SK-N-SH (cell line): ENCODE measurements around the gene RAPGEF4. TPM values are rescaled to one million over a fixed set of nuclear protein-coding genes. Genes with fewer than 3 reads are reported as not detected.

Experiments used
- CTCF ChIA-PET: fragments of 300-600, 350-600 bp; formaldehyde crosslinking; extraction: SDS; loops from one replicate; lab custom pipeline; 2021; lab: Yijun Ruan, JAX
- POLR2A ChIA-PET: fragments of 350-600 bp; sonication (Branson Sonifier 250); formaldehyde crosslinking; extraction: SDS; loops from one replicate; lab custom pipeline; 2020; ENCODE audit warnings: antibody characterized with exemption, inconsistent platforms; lab: Yijun Ruan, JAX
- DNase-seq: peaks from one replicate; pipeline ENCODE4 v3.0.0; 2012
- H2AFZ ChIP-seq: fragments of 200-600 bp; sonication (generic); 2 replicates; pipeline ENCODE4 v1.8.1; 2016; ENCODE audit warnings: antibody characterized with exemption, mild to moderate bottlenecking, low read depth
- H3F3A ChIP-seq: fragments of 200-600 bp; sonication (generic); replicated peaks from 2 replicates; pipeline ENCODE3; 2016; ENCODE audit warnings: antibody characterized with exemption, mild to moderate bottlenecking; ENCODE audit not compliant: insufficient read depth
- H3K27ac ChIP-seq, 2 experiments: fragments of 200-500 bp in 1 of 2; fragments of 200-600 bp in 1 of 2; sonication (Bioruptor generic) in 1 of 2; sonication (generic), shearing (Covaris generic) in 1 of 2; 2 replicates each; pipeline versions ENCODE4 v1.5.1 to v1.6.1; 2014 to 2016; ENCODE audit warnings: low read depth in 2 of 2, inconsistent platforms in 1 of 2, low read length in 1 of 2, mild to moderate bottlenecking in 1 of 2, mixed read lengths in 1 of 2
- H3K27me3 ChIP-seq: fragments of 200-600 bp; sonication (generic), shearing (Covaris generic); 2 replicates; pipeline ENCODE4 v1.6.1; 2016; ENCODE audit warnings: mixed run types; ENCODE audit not compliant: insufficient read depth
- H3K36me3 ChIP-seq, 2 experiments: fragments of 200-500 bp in 1 of 2; fragments of 200-600 bp in 1 of 2; sonication (Bioruptor generic) in 1 of 2; sonication (generic) in 1 of 2; replicated peaks in 1 of 2; 2 replicates each; pipeline versions ENCODE3 to v1.5.1; 2014 to 2016; ENCODE audit warnings: low read length in 1 of 2, mild to moderate bottlenecking in 1 of 2; ENCODE audit not compliant: insufficient read depth in 2 of 2, control insufficient read depth in 1 of 2
- H3K4me1 ChIP-seq, 2 experiments: fragments of 200-500 bp in 1 of 2; fragments of 200-600 bp in 1 of 2; sonication (Bioruptor generic) in 1 of 2; sonication (generic), shearing (Covaris generic) in 1 of 2; 2 replicates each; pipeline versions ENCODE4 v1.5.1 to v1.6.1; 2014 to 2016; ENCODE audit warnings: low read depth in 1 of 2, low read length in 1 of 2, mixed run types in 1 of 2; ENCODE audit not compliant: insufficient read depth in 2 of 2, control insufficient read depth in 1 of 2
- H3K4me2 ChIP-seq: fragments of 200-600 bp; sonication (generic), shearing (Covaris generic); 2 replicates; pipeline ENCODE4 v1.6.1; 2017; ENCODE audit warnings: mixed run types
- H3K4me3 ChIP-seq, 2 experiments: fragments of 200-500 bp in 1 of 2; fragments of 200-600 bp in 1 of 2; sonication (Bioruptor generic) in 1 of 2; sonication (generic), shearing (Covaris generic) in 1 of 2; 2 replicates each; pipeline versions ENCODE4 v1.5.1 to v1.8.1; 2014 to 2016; ENCODE audit warnings: low read depth in 2 of 2, inconsistent platforms in 1 of 2, low read length in 1 of 2, mild to moderate bottlenecking in 1 of 2, mixed read lengths in 1 of 2, moderate library complexity in 1 of 2
- H3K79me2 ChIP-seq: fragments of 200-600 bp; sonication (generic); 2 replicates; pipeline ENCODE4 v1.8.1; 2017; ENCODE audit warnings: mild to moderate bottlenecking; ENCODE audit not compliant: insufficient read depth
- H3K9ac ChIP-seq: fragments of 200-600 bp; sonication (generic); 2 replicates; pipeline ENCODE4 v1.6.1; 2017; ENCODE audit warnings: mixed run types
- H3K9me2 ChIP-seq: fragments of 200-600 bp; sonication (generic); 2 replicates; pipeline ENCODE4 v1.6.1; 2017; ENCODE audit warnings: mixed run types
- H3K9me3 ChIP-seq: fragments of 200-600 bp; sonication (generic); 2 replicates; pipeline ENCODE4 v1.6.1; 2017; ENCODE audit warnings: mixed run types, mild to moderate bottlenecking, moderate library complexity
- H4K20me1 ChIP-seq: fragments of 200-600 bp; sonication (generic); 2 replicates; pipeline ENCODE4 v1.6.1; 2017; ENCODE audit warnings: mild to moderate bottlenecking, mixed run types; ENCODE audit not compliant: insufficient read depth
- EZH2phosphoT487 ChIP-seq: fragments of 200-600 bp; sonication (generic); IDR thresholded peaks from 2 replicates; pipeline ENCODE4 v1.6.1; 2017; ENCODE audit warnings: low read depth, mixed run types, mild to moderate bottlenecking, antibody characterized with exemption, moderate library complexity, borderline replicate concordance
- FOSL2 ChIP-seq: IDR thresholded peaks from 2 replicates; pipeline ENCODE4 v1.4.0; 2012; ENCODE audit warnings: low read depth, mild to moderate bottlenecking, moderate library complexity, borderline replicate concordance
- GABPA ChIP-seq: IDR thresholded peaks from 2 replicates; pipeline ENCODE4 v1.4.0; 2012; ENCODE audit warnings: low read depth, mild to moderate bottlenecking
- GATA2 ChIP-seq: sonication (generic); formaldehyde crosslinking; IDR thresholded peaks from 2 replicates; pipeline ENCODE4 v1.5.0; 2020; ENCODE audit warnings: mild to moderate bottlenecking, missing genetic modification reagents
- MXI1 ChIP-seq: IDR thresholded peaks from 2 replicates; pipeline ENCODE4 v1.6.1; 2012; ENCODE audit warnings: mild to moderate bottlenecking, low read depth, low read length, improper control_type of control experiment
- NFIC ChIP-seq: IDR thresholded peaks from 2 replicates; pipeline ENCODE4 v1.4.0; 2012; ENCODE audit warnings: borderline replicate concordance
- NRF1 ChIP-seq: IDR thresholded peaks from 2 replicates; pipeline ENCODE4 v1.6.1; 2012; ENCODE audit warnings: low read depth, mild to moderate bottlenecking, low read length
- RAD21 ChIP-seq: IDR thresholded peaks from 2 replicates; pipeline ENCODE4 v1.6.1; 2012; ENCODE audit warnings: mild to moderate bottlenecking, low read length
- RFX5 ChIP-seq: IDR thresholded peaks from 2 replicates; pipeline ENCODE4 v1.6.1; 2012; ENCODE audit warnings: mild to moderate bottlenecking, improper control_type of control experiment, low read length
- SIN3A ChIP-seq: IDR thresholded peaks from 2 replicates; pipeline ENCODE4 v1.6.1; 2012; ENCODE audit warnings: low read depth, mild to moderate bottlenecking, low read length, moderate library complexity, borderline replicate concordance
- SMC3 ChIP-seq: IDR thresholded peaks from 2 replicates; pipeline ENCODE4 v1.6.1; 2012; ENCODE audit warnings: low read depth, low read length, improper control_type of control experiment
- TEAD4 ChIP-seq: IDR thresholded peaks from 2 replicates; pipeline ENCODE4 v1.4.0; 2012; ENCODE audit warnings: mild to moderate bottlenecking, borderline replicate concordance; ENCODE audit not compliant: insufficient read depth
- whole genome bisulfite sequencing: methylation state at CpG from one replicate; pipeline ENCODE4 v1.1.6; 2017; ENCODE audit warnings: low lambda C conversion rate; 5-methylcytosine and 5-hydroxymethylcytosine counted together
- polyA plus RNA-seq, 3 experiments: library from polyadenylated mRNA; depleted of rRNA; stranded (reverse); fragments of >200 nt; gene quantifications; 2 replicates each; pipeline ENCODE4 v1.2.3, GENCODE V29; 2012
- TF ChIP-seq, protein P1 (sequence below): IDR thresholded peaks from 2 replicates; pipeline ENCODE4; 2012
- TF ChIP-seq, protein P2 (sequence below): IDR thresholded peaks from 2 replicates; pipeline ENCODE4 v1.6.1; 2012; ENCODE audit warnings: mild to moderate bottlenecking, low read depth, low read length, moderate library complexity
- TF ChIP-seq, protein P3 (sequence below): fragments of 200-600 bp; sonication (generic); IDR thresholded peaks from 2 replicates; pipeline ENCODE4 v1.6.1; 2017; ENCODE audit warnings: antibody characterized with exemption, mild to moderate bottlenecking, moderate library complexity
- TF ChIP-seq, protein P4 (sequence below): fragments of 150-350 bp; IDR thresholded peaks from 2 replicates; pipeline ENCODE4 v1.6.1; 2016; ENCODE audit warnings: mild to moderate bottlenecking, low read depth, low read length

RAPGEF4 gene
- polyA plus RNA-seq (2012; rRNA removed), result 0.30 and 1.2 TPM in 2 replicates
- 1.0 and 1.1 TPM in 2 replicates for polyA plus RNA-seq (2012; cell fraction: cytosol; rRNA removed)
- 1.2 and 2.2 TPM in 2 replicates for polyA plus RNA-seq (2012; cell fraction: nucleus; rRNA removed)

DNA sequence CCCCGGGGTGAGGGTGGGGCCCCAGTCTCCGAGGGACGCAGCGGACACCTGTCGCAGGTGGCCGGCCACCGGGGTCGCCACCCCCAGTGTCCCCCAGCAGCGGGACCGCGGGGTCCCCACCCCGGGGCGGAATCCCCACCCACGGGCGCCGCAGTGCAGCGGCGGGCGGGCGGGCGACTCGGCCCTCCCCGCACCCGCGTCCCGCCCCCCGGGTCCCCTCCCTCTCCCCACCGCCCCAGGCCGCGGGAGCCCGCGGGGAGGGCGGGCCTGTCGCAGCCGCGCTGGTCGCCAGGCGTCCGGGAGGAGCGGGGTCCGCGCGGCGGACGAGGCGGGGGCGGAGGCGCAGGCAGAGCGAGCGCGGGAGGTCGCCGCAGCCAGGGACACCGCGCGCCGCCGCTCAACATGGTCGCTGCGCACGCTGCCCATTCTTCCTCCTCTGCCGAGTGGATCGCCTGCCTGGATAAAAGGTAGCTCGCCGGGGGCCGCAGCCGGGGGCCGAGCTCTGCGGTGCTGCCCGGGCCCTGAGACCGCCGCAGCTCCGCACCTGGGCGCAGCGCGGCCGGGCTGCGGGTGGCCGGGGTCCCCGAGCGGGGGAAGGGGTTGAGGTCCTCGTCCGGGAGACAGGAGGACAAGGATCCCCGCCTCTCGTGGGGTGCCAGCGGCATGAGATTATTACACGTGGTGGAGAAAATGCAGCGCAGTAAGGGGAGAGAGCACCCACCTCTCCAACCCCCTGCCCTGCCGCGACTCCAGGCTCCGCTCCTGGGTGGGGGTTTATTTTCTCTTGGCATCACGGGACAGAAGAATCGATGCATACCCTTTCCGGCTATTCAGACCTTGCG is at the start of gene RAPGEF4:
Gene RAPGEF4, plus strand, starts transcription at position 264 of the 842 bp plus-strand sequence. Its CDS starts 139 bp downstream, at position 403.
- no peak for TF ChIP-seq GATA2 (CRISPR knock-in tag)
- TF ChIP-seq MXI1, result 0 out of 2 replicates have a peak, but pooled peaks have one; percentile 42
- TF ChIP-seq NRF1, result 0 out of 2 replicates have a peak, but pooled peaks have one; percentile 31
- H3K27me3 ChIP-seq, result peaks cover 19% of the 10 kb centered on the region
- peaks cover 0 to 6% of the 10 kb centered on the region in 2 experiments; a peak in 2 of 4 replicates for H3K4me1 ChIP-seq
- peak; percentile 89 for DNase-seq
- H3K79me2 ChIP-seq, result no peaks in the 10 kb centered on the region
- POLR2A ChIA-PET, result no interaction called here
- H3K36me3 ChIP-seq, result no peaks in the 10 kb centered on the region
- no peaks in the 10 kb centered on the region for H3K9me3 ChIP-seq
- CTCF ChIA-PET, result interaction anchor here (0.9 to 1.8 kb wide), 4 partner anchors 25 to 1807 kb away, joined by 3 to 8 read pairs (median 3); no protein-coding TSS in a partner anchor
- no peak within 1 kb of the TSS for H3K27ac ChIP-seq
- 4% methylated on average over 26 of the region's 95 CpGs for WGBS
- peak within 1 kb of the TSS; percentile 56 to 57 for H3K4me3 ChIP-seq
- peak within 1 kb of the TSS; percentile 50; the same call in 1 of the 2 replicates for H2AFZ ChIP-seq
- H3F3A ChIP-seq, result peaks cover 6% of the 10 kb centered on the region
- no peak within 1 kb of the TSS for H3K9ac ChIP-seq
- no peaks in the 10 kb centered on the region for H3K9me2 ChIP-seq
- no peaks in the 10 kb centered on the region for H4K20me1 ChIP-seq
- H3K4me2 ChIP-seq, result peak within 1 kb of the TSS; percentile 80

DNA sequence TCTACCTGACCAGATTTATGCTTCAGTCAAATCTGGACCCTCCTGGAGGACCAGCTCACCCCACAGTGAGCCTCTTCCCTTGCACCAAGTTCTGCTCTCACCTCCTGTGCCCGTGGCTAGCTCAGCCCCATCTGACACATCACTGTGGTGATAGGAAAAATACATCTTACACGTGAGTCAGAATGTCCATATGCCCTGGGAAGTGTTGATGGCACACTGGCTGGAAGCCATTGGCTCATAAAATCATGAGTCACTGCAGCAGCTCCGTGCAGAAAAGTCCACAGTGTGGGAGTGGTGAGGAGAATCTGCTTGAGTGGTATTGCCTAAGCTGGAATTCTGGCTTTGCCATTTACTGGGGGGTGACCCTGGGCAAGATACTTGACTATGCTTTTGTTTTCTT is 42.6 kb upstream of the RAPGEF4 start:
- peak overlapping the region in 1 of 2 experiments; percentile 47; a peak in 2 of 4 replicates for H3K27ac ChIP-seq
- H3K36me3 ChIP-seq, result no peaks in the 10 kb centered on the region
- no peaks in the 10 kb centered on the region for H3K79me2 ChIP-seq
- peaks cover 12% of the 10 kb centered on the region for H3F3A ChIP-seq
- no peak overlapping the region for H3K4me3 ChIP-seq
- H2AFZ ChIP-seq, result no peak overlapping the region
- no peaks in the 10 kb centered on the region for H3K27me3 ChIP-seq
- peak overlapping the region; percentile 14; the same call in 1 of the 2 replicates for H3K4me2 ChIP-seq
- H4K20me1 ChIP-seq, result no peaks in the 10 kb centered on the region
- 0% methylated on average over 3 of the region's 3 CpGs for WGBS
- no peaks in the 10 kb centered on the region for H3K9me3 ChIP-seq
- no peaks in the 10 kb centered on the region for H3K9me2 ChIP-seq
- peaks cover 4 to 15% of the 10 kb centered on the region in 2 experiments for H3K4me1 ChIP-seq
- CTCF ChIA-PET, result interaction anchor here (0.6 to 1.7 kb wide), 4 partner anchors 13 to 231 kb away, joined by 3 to 8 read pairs (median 4); no protein-coding TSS in a partner anchor
- no peak overlapping the region for H3K9ac ChIP-seq
- POLR2A ChIA-PET, result no interaction called here
- no peak for DNase-seq
- TF ChIP-seq EZH2phosphoT487 (no peak), SMC3 (no peak), NFIC (peak; percentile 98), FOSL2 (peak; percentile 97), TEAD4 (0 out of 2 replicates have a peak, but pooled peaks have one; percentile 51), GABPA (no peak), RAD21 (no peak), RFX5 (no peak), SIN3A (peak; percentile 52; the same call in 1 of the 2 replicates)
- TF ChIP-seq, protein P1, sequence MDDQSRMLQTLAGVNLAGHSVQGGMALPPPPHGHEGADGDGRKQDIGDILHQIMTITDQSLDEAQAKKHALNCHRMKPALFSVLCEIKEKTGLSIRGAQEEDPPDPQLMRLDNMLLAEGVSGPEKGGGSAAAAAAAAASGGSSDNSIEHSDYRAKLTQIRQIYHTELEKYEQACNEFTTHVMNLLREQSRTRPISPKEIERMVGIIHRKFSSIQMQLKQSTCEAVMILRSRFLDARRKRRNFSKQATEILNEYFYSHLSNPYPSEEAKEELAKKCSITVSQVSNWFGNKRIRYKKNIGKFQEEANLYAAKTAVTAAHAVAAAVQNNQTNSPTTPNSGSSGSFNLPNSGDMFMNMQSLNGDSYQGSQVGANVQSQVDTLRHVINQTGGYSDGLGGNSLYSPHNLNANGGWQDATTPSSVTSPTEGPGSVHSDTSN, result peak; percentile 96
- TF ChIP-seq, protein P2, sequence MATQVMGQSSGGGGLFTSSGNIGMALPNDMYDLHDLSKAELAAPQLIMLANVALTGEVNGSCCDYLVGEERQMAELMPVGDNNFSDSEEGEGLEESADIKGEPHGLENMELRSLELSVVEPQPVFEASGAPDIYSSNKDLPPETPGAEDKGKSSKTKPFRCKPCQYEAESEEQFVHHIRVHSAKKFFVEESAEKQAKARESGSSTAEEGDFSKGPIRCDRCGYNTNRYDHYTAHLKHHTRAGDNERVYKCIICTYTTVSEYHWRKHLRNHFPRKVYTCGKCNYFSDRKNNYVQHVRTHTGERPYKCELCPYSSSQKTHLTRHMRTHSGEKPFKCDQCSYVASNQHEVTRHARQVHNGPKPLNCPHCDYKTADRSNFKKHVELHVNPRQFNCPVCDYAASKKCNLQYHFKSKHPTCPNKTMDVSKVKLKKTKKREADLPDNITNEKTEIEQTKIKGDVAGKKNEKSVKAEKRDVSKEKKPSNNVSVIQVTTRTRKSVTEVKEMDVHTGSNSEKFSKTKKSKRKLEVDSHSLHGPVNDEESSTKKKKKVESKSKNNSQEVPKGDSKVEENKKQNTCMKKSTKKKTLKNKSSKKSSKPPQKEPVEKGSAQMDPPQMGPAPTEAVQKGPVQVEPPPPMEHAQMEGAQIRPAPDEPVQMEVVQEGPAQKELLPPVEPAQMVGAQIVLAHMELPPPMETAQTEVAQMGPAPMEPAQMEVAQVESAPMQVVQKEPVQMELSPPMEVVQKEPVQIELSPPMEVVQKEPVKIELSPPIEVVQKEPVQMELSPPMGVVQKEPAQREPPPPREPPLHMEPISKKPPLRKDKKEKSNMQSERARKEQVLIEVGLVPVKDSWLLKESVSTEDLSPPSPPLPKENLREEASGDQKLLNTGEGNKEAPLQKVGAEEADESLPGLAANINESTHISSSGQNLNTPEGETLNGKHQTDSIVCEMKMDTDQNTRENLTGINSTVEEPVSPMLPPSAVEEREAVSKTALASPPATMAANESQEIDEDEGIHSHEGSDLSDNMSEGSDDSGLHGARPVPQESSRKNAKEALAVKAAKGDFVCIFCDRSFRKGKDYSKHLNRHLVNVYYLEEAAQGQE, result 0 out of 2 replicates have a peak, but pooled peaks have one; percentile 31
- TF ChIP-seq, protein P3, sequence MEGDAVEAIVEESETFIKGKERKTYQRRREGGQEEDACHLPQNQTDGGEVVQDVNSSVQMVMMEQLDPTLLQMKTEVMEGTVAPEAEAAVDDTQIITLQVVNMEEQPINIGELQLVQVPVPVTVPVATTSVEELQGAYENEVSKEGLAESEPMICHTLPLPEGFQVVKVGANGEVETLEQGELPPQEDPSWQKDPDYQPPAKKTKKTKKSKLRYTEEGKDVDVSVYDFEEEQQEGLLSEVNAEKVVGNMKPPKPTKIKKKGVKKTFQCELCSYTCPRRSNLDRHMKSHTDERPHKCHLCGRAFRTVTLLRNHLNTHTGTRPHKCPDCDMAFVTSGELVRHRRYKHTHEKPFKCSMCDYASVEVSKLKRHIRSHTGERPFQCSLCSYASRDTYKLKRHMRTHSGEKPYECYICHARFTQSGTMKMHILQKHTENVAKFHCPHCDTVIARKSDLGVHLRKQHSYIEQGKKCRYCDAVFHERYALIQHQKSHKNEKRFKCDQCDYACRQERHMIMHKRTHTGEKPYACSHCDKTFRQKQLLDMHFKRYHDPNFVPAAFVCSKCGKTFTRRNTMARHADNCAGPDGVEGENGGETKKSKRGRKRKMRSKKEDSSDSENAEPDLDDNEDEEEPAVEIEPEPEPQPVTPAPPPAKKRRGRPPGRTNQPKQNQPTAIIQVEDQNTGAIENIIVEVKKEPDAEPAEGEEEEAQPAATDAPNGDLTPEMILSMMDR, result no peak
- TF ChIP-seq, protein P4, sequence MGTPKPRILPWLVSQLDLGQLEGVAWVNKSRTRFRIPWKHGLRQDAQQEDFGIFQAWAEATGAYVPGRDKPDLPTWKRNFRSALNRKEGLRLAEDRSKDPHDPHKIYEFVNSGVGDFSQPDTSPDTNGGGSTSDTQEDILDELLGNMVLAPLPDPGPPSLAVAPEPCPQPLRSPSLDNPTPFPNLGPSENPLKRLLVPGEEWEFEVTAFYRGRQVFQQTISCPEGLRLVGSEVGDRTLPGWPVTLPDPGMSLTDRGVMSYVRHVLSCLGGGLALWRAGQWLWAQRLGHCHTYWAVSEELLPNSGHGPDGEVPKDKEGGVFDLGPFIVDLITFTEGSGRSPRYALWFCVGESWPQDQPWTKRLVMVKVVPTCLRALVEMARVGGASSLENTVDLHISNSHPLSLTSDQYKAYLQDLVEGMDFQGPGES, result no peak
